ENCODE data around the gene E2F7. TPM values are rescaled to one million over a fixed set of nuclear protein-coding genes. Genes with fewer than 3 reads are reported as not detected.

E2F7 gene
- total and polyA plus RNA-seq, 2 experiments from 2014 or later = 31.8 to 40.3 TPM

- Mint-ChIP-seq H3K27me3 (ENCODE audit: insufficient read depth, low read depth, poor library complexity) (no peaks in the 10 kb centered on the region), H3K9me3 (no peaks in the 10 kb centered on the region), H3K4me3 (no peak overlapping the region), H3K27ac (no peak overlapping the region), H3K4me1 (peaks cover 2% of the 10 kb centered on the region; the same call in 2 of the 3 replicates), H3K36me3 (ENCODE audit: low read depth) (no peaks in the 10 kb centered on the region)
- H4K20me1 ChIP-seq (replicated peaks; ENCODE audit: insufficient read depth) = no peaks in the 10 kb centered on the region
- no peak for ATAC-seq
- H3K27me3 ChIP-seq (ENCODE audit: insufficient read depth) = no peaks in the 10 kb centered on the region
- DNase-seq (ENCODE audit: low spot score) = no peak
- no peak overlapping the region for H3K4me2 ChIP-seq
- H3F3A ChIP-seq (replicated peaks; ENCODE audit: low read depth) = no peaks in the 10 kb centered on the region
- no peaks in the 10 kb centered on the region; the same call in 1 of the 2 replicates for H3K4me1 ChIP-seq (ENCODE audit: insufficient read depth)
- no peaks in the 10 kb centered on the region for H3K36me3 ChIP-seq (ENCODE audit: insufficient read depth)
- no peak overlapping the region for H3K4me3 ChIP-seq
- H3K27ac ChIP-seq (ENCODE audit: low read depth) = no peak overlapping the region
- peak overlapping the region; percentile 33 for H2AFZ ChIP-seq
- TF ChIP-seq POLR2AphosphoS5 (IDR thresholded peaks at IDR 0.05; ENCODE audit: low read depth) (no peak), NANOG (IDR thresholded peaks at IDR 0.05; ENCODE audit: borderline replicate concordance) (no peak), ZNF331 (CRISPR knock-in tag; IDR thresholded peaks at IDR 0.05; ENCODE audit: low read depth) (no peak), CTCF (conservative IDR thresholded peaks at IDR 0.05; ENCODE audit: low read depth in 2 of 2) (no peak), ZNF462 (CRISPR knock-in tag; IDR thresholded peaks at IDR 0.05) (no peak), EZH2phosphoT487 (IDR thresholded peaks at IDR 0.05; ENCODE audit: unreplicated experiment) (no peak), ETS1 (IDR thresholded peaks at IDR 0.05) (no peak), CREB1 (CRISPR knock-in tag; IDR thresholded peaks at IDR 0.05; ENCODE audit: low read depth) (no peak), STAT1 (IDR thresholded peaks at IDR 0.05; ENCODE audit: unreplicated experiment) (no peak), REST (IDR thresholded peaks at IDR 0.05; ENCODE audit: unreplicated experiment) (no peak), EZH2 (IDR thresholded peaks at IDR 0.05; ENCODE audit: low read depth, unreplicated experiment) (no peak)
- no peaks in the 10 kb centered on the region for H3K79me2 ChIP-seq (replicated peaks; ENCODE audit: insufficient read depth)
- no peaks in the 10 kb centered on the region; the same call in 1 of the 2 replicates for H3K9me2 ChIP-seq (ENCODE audit: insufficient read depth)
Measured at GRCh38 chr12:77104792-77105191, 39.4 kb upstream of the E2F7 start.

Data from GM23338 (cell line).